D341Med (cell line): ENCODE data around the gene SHC4.
"Not testable (repeated sequence)": the region's sequence is repeated elsewhere in the genome, so short reads cannot be mapped to it uniquely, and the experiment has no call there.

Experiments used
- DNase-seq: peaks from one replicate; pipeline ENCODE4 v3.0.0; 2012; ENCODE audit warnings: low spot score

Gene SHC4, protein sequence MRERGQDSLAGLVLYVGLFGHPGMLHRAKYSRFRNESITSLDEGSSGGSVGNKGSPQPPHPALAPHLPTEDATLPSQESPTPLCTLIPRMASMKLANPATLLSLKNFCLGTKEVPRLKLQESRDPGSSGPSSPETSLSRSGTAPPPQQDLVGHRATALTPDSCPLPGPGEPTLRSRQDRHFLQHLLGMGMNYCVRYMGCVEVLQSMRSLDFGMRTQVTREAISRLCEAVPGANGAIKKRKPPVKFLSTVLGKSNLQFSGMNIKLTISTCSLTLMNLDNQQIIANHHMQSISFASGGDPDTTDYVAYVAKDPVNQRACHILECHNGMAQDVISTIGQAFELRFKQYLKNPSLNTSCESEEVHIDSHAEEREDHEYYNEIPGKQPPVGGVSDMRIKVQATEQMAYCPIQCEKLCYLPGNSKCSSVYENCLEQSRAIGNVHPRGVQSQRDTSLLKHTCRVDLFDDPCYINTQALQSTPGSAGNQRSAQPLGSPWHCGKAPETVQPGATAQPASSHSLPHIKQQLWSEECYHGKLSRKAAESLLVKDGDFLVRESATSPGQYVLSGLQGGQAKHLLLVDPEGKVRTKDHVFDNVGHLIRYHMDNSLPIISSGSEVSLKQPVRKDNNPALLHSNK

DNA sequence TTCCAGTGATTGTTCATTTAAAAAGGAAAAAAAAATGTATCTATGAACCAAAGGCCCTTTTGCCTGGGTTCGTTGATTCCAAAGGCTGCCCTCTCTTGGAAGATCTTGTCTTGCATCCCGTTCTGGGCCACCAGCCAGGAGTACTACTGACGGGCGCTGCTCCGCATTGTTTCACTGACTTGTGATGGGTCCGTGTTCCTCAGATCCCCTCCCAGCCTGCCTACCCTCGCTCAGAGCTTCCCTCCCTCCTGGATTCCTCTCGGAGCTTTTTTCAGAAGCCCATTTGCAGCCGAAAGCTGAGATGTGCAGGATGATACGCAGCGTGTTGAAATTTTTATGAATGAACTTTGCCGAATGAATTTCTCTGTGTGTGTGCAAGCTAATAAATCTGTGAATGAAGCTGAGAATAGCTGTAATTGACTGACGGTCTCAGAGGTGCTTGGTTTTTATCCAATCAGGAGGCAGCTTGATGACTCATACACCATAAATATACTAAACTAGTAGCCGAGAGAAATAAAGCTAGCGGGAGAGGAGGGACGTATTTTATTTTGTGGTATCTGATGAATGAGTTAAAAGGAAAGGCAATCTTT lies at the start of gene SHC4:
Gene SHC4 (minus strand): TSS at position 396 of the 590 bp plus-strand sequence. CDS start 904 bp downstream, outside the sequence.
- peak; percentile 60 for DNase-seq

DNA sequence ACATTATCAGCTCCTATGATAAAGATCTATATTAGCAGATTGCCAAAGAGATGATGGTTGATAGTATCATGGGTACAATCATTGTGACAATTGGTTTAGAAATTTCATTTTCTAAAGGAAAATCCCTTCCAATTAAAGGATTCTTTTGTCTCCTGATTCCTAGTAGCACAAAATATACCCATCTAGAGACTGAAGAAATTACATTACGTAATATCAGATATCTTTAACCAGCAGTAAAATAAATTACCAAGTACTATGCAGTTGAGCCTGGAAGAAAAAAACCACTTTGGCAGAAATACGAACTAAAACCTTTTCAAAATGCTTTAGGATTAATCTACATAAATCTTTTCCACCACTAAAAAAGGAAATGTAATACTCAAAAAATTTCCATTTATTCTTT lies 35.6 kb upstream of the SHC4 start:
- DNase-seq: no peak

DNA sequence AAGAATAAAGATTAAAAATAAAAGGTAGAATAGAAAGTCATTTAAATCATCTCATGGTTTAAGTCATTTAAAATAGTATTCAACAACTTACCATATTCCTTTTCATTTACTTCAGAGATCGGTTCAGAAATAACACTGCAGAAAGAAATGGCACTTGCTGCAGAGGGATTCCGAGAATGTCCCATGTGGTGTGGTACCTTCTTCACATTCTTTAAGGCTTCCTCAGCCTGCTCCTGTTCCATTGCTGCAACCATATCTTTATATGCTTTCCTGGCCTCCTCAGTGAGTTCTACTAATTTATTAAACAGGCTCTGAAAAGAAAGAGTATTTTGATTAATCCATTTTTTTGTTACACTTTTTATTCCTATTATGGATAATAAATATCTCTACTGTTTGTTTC lies 32.6 kb upstream of the SHC4 start:
- DNase-seq: no peak

DNA sequence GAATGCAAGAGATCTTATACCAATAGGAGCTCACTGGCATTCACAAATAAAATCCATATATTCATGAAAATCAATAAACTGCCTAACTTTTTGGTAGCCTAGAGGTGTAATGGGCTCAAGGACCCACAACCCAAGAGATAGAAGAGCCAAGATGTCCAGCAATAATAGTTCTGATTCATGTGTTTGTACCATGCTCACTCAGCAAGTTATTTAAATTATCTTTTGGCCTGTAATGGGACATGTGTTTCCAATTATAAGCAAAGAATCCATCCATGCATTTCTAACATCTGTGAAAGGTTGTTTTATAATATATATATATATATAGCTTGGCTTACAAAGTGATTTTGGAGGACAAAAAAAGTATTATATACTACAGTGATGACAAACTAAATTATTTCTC lies 29.7 kb upstream of the SHC4 start:
- no peak for DNase-seq

- no peak for DNase-seq
These were observed 28.8 kb upstream of the SHC4 start for GRCh38 chr15:48992545-48992944.

GRCh38 chr15:48992096-48992495 lies 28.4 kb upstream of the SHC4 start:
- no peak for DNase-seq

DNA sequence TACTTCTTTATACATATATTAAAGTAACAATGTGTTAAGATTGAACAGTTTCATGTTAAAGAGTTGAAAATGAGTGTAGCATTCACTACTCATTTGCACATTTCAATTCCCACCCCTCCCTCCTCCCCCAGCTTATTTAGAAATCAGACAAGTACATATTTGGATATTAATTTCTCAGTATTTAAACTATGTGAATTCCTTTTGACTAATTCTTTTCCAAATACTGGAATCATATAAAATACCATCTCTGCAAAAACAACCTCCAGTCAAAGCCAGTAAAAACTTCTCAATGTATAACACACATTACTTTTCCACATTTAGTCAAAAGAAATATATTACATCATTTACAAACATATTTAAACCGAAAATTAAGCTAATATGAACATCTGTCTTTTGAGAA lies 25.5 kb upstream of the SHC4 start:
- DNase-seq: no peak

DNA sequence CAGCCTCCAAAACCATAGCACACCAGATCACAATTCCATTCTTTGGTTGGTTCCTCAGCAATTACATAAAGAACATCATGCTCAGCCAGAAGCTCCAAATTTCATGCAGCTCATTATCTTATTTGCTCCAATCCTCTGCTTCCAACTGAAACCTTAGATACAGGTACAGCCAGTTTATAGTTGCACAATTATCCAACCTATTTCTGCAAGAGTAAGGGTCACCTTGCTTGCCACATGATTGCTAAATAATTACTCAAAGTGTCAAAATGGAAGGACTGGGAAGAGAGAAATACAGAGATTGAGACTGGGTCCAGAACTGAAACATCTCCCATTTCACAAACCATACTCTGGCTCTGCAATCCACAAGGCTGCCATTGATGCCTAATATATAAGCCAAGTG lies 23.4 kb upstream of the SHC4 start:
- DNase-seq: no peak

DNA sequence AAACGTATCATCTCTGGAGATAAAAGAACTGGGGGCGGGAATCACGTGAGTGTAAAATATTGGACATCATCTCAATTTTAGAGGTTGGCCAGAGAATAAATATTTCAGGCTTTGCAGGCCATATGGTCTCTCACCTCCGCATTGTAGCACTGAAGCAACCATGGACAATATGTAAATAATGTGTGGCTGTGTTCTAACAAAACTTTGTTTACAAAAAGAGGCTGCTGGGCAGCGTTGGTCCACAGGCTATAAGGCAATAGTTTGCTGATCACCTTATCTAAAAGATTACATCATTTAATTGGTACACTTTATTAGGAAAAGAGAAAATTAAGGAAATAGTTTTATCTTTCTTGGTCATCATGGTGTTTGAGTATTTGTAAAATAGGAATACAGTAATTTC lies 22.5 kb upstream of the SHC4 start:
- no peak for DNase-seq

- no peak for DNase-seq
These were observed 21.8 kb upstream of the SHC4 start for GRCh38 chr15:48985516-48985915.

- DNase-seq: no peak
These were observed 21.2 kb upstream of the SHC4 start for GRCh38 chr15:48984811-48985352.

DNA sequence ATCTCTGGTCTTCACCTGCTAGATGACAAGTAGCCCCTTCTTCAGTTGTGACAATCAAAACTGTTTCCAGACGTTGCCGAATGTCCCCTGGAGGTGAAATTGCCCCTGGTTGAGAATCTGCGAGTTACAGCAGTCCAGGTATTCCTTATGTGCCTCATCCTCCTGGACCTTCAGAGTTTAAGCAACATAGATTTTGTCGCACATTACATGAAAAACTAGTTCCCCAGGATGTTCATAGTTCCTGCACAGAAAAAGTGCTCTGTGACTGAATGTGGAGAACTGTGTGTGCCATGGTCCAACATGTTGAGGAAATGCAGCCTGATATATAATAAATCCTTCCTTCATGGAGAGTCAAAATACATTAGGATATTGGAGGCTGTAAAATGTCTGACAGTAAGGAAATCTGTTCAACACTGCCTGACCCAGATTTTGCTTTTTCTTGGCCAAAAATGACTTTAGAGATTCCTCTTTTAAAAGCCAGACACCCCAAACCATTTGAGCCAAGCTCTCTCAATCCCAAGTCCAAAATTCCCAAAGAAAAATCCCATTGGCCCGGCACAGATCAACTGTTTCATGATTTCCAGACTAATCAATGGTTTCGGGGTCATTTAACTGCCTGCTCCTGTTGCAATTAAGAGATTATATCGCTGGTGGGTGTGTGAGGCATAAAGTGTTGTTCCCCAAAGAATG lies 20.4 kb upstream of the SHC4 start:
- DNase-seq: no peak

DNA sequence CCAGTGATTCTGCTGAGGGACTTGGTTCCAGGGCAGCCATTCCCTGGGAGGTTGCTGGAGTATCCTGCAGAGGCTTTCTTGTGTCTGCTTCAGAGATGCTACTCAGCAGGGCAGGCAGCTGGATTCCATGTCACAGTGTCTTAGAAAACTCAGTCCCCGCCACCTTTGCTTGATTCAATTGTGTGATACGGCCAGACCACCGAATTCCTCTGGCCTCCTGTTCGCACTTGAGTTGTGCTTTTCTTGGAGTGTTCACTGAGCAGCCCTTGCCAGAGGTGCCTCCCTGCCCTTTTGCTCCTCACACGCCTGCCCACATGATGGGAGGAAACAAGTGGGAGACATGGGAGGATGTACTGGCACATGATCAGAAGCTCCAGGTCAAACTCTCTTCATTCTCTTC lies 19.6 kb upstream of the SHC4 start:
- no peak for DNase-seq

- DNase-seq: no peak
These were observed 18.2 kb upstream of the SHC4 start for GRCh38 chr15:48981941-48982340.

DNA sequence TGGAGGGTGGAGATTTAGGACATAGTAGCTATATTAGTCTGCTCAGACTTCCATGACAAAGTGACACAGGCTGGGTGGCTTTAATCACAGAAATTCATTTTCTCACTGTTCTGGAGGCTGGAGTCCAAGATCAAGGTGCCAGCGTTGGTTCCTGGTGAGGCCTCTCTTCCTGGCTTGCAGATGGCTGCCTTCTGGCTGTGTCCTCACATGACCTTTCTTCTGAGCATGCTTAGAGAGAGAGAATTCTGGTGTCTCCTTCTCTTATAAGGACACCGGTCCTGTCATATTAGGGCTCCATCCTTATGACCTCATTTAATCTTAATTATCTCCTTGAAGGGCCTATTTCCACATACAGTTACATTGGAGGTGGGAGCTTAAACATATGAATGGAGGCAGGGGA lies 14.9 kb upstream of the SHC4 start:
- DNase-seq: no peak

GRCh38 chr15:48976444-48977088 lies 12.8 kb upstream of the SHC4 start:
- DNase-seq: no peak

- DNase-seq: peak; percentile 95
These were observed 12.0 kb upstream of the SHC4 start for GRCh38 chr15:48975472-48976419.

GRCh38 chr15:48974882-48975281 lies 11.2 kb upstream of the SHC4 start:
- DNase-seq: no peak

GRCh38 chr15:48972750-48973503 lies 9.2 kb upstream of the SHC4 start:
- DNase-seq: no peak

- not testable (repeated sequence) for DNase-seq
These were observed 7.2 kb upstream of the SHC4 start for GRCh38 chr15:48970926-48971325.
